HepG2 (cell line): ENCODE results near the gene DLST.

Source experiments
- CHD4 ChIP-seq: fragments of 200-600 bp; sonication (generic); IDR thresholded peaks from 2 replicates; pipeline ENCODE4 v1.7.0; 2017; ENCODE audit warnings: mild to moderate bottlenecking, low read length, borderline replicate concordance
- HCFC1 ChIP-seq: fragments of 150-350 bp; IDR thresholded peaks from 2 replicates; pipeline ENCODE4 v1.6.1; 2014; ENCODE audit warnings: low read depth, low read length
- JUN ChIP-seq: sonication (generic); formaldehyde crosslinking; IDR thresholded peaks from 2 replicates; pipeline ENCODE4 v1.4.0; 2020; ENCODE audit warnings: mild to moderate bottlenecking, missing genetic modification reagents
- KLF11 ChIP-seq: IDR thresholded peaks from 2 replicates; pipeline ENCODE4 v1.6.1; 2016; ENCODE audit warnings: missing compliant biosample characterization
- POLR2A ChIP-seq, 2 experiments: IDR thresholded peaks; 2 replicates each; pipeline ENCODE4 v1.6.1; 2011; ENCODE audit warnings: low read depth in 2 of 2, low read length in 2 of 2, mild to moderate bottlenecking in 1 of 2, moderate library complexity in 1 of 2; ENCODE audit not compliant: insufficient read depth in 1 of 2
- TCF7 ChIP-seq: sonication (generic); IDR thresholded peaks from 2 replicates; pipeline ENCODE4 v1.6.1; 2016; ENCODE audit warnings: antibody characterized with exemption, low read depth
- ZMAT3 ChIP-seq: sonication (generic); formaldehyde crosslinking; conservative IDR thresholded peaks from 2 replicates; pipeline ENCODE4 v1.7.0; 2021; ENCODE audit warnings: missing genetic modification reagents
- TF ChIP-seq, protein P1 (sequence below): sonication (generic); formaldehyde crosslinking; IDR thresholded peaks from 2 replicates; pipeline ENCODE4 v1.4.0; 2020; ENCODE audit warnings: mild to moderate bottlenecking, missing genetic modification reagents
- TF ChIP-seq, protein P2 (sequence below): IDR thresholded peaks from 2 replicates; pipeline ENCODE4 v1.6.1; 2016; ENCODE audit warnings: low read depth, missing genetic modification reagents, missing compliant biosample characterization

DNA sequence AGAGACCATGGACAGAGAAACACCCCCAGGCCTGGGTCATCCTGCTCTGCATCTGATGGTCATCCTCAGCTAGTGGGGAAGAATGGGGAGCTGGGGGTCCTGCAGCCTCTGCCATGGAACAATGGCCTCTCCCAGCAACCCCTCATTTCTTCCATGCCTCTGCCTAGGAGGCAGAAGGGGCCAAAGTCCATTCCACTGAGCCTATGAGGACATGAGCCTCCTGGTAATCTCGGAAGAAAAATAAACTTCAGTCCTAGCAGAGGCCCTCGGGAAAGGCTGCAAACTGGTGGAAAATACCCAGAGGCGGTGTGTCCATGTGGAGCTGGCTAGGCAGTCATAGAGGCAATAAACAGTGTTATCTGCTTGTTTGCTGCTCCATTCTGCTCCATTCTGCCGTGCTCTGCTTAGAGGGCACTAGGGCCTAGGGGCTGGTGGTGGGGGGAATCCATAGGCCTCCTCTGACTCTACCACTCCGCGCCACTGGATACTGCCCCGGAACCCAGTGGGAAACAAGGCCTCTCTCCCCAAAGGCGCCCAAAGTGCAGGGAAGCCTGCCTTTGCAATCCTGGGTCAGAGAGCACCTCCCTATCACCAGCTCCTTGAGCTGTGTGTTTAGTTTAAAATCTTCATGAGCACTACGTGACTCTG, 69.2 kb downstream of the DLST start:
- no peak for TF ChIP-seq TCF7
- TF ChIP-seq, protein P1, sequence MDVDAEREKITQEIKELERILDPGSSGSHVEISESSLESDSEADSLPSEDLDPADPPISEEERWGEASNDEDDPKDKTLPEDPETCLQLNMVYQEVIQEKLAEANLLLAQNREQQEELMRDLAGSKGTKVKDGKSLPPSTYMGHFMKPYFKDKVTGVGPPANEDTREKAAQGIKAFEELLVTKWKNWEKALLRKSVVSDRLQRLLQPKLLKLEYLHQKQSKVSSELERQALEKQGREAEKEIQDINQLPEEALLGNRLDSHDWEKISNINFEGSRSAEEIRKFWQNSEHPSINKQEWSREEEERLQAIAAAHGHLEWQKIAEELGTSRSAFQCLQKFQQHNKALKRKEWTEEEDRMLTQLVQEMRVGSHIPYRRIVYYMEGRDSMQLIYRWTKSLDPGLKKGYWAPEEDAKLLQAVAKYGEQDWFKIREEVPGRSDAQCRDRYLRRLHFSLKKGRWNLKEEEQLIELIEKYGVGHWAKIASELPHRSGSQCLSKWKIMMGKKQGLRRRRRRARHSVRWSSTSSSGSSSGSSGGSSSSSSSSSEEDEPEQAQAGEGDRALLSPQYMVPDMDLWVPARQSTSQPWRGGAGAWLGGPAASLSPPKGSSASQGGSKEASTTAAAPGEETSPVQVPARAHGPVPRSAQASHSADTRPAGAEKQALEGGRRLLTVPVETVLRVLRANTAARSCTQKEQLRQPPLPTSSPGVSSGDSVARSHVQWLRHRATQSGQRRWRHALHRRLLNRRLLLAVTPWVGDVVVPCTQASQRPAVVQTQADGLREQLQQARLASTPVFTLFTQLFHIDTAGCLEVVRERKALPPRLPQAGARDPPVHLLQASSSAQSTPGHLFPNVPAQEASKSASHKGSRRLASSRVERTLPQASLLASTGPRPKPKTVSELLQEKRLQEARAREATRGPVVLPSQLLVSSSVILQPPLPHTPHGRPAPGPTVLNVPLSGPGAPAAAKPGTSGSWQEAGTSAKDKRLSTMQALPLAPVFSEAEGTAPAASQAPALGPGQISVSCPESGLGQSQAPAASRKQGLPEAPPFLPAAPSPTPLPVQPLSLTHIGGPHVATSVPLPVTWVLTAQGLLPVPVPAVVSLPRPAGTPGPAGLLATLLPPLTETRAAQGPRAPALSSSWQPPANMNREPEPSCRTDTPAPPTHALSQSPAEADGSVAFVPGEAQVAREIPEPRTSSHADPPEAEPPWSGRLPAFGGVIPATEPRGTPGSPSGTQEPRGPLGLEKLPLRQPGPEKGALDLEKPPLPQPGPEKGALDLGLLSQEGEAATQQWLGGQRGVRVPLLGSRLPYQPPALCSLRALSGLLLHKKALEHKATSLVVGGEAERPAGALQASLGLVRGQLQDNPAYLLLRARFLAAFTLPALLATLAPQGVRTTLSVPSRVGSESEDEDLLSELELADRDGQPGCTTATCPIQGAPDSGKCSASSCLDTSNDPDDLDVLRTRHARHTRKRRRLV (CRISPR knock-in tag), result no peak
- TF ChIP-seq CHD4, result no peak
- TF ChIP-seq ZMAT3, result peak; percentile 93; the same call in 1 of the 2 replicates
- TF ChIP-seq HCFC1, result no peak
- TF ChIP-seq JUN (CRISPR knock-in tag), result no peak
- TF ChIP-seq, protein P2, sequence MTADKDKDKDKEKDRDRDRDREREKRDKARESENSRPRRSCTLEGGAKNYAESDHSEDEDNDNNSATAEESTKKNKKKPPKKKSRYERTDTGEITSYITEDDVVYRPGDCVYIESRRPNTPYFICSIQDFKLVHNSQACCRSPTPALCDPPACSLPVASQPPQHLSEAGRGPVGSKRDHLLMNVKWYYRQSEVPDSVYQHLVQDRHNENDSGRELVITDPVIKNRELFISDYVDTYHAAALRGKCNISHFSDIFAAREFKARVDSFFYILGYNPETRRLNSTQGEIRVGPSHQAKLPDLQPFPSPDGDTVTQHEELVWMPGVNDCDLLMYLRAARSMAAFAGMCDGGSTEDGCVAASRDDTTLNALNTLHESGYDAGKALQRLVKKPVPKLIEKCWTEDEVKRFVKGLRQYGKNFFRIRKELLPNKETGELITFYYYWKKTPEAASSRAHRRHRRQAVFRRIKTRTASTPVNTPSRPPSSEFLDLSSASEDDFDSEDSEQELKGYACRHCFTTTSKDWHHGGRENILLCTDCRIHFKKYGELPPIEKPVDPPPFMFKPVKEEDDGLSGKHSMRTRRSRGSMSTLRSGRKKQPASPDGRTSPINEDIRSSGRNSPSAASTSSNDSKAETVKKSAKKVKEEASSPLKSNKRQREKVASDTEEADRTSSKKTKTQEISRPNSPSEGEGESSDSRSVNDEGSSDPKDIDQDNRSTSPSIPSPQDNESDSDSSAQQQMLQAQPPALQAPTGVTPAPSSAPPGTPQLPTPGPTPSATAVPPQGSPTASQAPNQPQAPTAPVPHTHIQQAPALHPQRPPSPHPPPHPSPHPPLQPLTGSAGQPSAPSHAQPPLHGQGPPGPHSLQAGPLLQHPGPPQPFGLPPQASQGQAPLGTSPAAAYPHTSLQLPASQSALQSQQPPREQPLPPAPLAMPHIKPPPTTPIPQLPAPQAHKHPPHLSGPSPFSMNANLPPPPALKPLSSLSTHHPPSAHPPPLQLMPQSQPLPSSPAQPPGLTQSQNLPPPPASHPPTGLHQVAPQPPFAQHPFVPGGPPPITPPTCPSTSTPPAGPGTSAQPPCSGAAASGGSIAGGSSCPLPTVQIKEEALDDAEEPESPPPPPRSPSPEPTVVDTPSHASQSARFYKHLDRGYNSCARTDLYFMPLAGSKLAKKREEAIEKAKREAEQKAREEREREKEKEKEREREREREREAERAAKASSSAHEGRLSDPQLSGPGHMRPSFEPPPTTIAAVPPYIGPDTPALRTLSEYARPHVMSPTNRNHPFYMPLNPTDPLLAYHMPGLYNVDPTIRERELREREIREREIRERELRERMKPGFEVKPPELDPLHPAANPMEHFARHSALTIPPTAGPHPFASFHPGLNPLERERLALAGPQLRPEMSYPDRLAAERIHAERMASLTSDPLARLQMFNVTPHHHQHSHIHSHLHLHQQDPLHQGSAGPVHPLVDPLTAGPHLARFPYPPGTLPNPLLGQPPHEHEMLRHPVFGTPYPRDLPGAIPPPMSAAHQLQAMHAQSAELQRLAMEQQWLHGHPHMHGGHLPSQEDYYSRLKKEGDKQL, result no peak
- peak in 1 of 2 experiments; percentile 57; a peak in 2 of 4 replicates for TF ChIP-seq POLR2A (IDR thresholded peaks at IDR 0.05; ENCODE audit: insufficient read depth in 1 of 2, low read depth in 2 of 2, low read length in 2 of 2)
- TF ChIP-seq KLF11 (CRISPR knock-in tag), result no peak
